GM18508 (cell line): ENCODE measurements around the gene CCM2.

Experiments used
- ATAC-seq: cut with Tn5 transposase; IDR thresholded peaks from one replicate; pipeline ENCODE4 v1.9.1; 2021; ENCODE audit warnings: moderate number of reproducible peaks; ENCODE audit not compliant: insufficient read depth, unreplicated experiment

Gene CCM2

DNA sequence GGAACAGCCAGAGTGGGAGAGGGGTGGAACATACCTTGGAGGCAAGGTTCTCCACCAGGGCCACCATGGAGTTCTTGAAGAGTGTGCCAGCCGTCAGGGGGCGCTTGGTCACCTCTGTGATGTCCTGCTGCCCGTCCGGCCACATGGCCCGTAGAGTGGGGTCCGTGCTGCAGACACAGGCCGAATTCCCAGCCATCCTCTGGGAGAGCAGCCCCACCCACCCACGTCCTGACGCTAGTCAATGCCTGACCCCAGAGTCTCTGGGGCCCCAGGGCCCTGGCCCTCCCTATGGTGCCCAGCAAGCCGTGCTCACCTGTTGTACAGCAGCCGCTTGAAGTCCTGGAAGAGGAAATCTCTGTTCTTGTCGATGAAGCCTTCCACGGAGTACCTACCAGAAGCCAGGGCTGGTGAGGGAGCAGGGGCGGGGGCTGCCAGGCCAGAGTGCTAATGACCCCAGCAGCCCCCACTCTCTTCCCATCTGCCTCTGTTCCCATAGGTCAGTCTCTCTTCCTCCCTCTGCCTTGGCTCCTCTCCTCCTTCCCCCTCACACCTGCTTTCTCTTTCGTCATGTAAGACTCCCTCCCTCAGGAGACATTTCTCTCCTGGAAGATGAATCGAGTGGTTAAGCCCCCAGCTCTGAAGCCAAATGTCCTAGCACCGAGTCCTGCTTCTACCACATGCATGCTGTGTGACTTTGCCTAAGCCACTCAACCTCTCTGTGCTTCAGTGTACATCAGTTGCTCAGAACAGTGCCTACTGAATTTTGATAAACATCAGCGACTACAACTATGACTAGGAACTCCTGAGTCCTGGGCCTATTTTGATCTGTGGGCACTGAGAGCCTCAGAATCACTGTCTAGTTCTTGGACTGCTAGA is 32.2 kb upstream of the CCM2 start:
- no peak for ATAC-seq

DNA sequence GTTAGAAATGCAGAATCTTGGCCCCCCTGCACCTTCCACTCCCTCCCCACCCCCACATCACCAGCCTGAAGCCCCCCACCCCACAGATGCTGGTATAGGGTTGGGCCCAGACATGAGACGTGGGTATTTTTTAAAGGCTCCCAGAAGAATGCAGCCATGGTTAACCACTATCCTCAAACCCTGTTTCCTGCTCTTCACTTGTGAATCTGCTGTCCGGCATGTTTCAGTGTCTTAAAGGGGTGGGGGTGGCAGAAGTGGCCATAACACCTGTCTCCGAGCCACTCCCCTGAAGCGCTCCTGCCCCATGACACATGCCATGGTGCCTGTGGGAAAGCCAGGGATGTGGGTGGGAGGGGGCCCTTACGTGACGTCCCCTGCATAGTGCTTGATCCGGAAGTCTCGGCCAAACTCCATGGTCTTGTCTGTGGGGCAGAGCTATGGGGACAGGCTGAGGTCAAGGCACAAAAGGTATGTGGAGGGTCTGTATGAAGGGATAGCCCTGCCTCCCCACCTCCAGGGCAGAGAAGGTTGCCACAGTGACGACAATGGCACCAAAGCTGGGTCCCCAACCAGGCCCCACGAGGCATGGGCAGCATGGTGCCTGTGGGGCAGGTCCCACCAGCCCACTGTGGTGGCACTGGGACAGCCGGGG is 30.8 kb upstream of the CCM2 start:
- no peak for ATAC-seq

DNA sequence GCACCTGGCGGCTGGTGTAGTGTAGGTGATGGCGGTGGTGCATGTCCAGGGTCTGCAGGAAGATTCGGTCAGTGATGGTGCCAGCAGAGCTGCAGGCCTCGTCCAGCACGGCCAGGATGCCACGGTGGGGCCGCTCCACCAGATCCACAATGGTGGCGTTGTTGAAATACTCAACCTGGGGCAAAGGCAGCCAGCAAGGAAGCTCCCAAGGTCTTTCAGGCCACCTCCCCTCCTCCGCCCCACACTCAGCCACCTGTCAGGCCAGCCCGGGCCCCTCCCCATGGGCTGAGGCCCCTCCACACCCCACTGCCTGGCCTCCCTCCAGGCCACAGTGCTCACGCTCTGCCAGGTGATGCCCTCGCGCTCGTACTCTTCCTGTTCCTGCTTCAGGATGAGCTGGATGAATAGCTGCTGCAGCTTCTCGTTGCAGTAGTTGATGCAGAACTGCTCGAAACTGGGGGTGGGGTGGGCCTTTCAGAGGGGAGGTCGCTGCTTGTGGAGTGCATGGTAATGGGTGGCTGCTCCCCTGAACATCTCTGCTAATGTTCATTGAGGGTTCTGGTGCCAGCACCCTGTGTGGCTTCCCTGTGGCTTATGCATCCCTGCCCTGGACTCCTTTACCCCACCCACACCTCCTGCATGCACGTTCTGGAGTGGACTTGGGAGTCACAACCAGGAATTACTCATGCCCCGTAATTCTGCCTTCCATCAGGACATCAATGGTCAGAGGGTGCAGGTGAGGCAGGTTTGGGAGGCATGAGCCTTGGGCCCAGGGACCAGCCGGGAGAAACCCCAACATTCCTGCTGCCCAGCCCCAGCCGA is 30.1 kb upstream of the CCM2 start:
- no peak for ATAC-seq

DNA sequence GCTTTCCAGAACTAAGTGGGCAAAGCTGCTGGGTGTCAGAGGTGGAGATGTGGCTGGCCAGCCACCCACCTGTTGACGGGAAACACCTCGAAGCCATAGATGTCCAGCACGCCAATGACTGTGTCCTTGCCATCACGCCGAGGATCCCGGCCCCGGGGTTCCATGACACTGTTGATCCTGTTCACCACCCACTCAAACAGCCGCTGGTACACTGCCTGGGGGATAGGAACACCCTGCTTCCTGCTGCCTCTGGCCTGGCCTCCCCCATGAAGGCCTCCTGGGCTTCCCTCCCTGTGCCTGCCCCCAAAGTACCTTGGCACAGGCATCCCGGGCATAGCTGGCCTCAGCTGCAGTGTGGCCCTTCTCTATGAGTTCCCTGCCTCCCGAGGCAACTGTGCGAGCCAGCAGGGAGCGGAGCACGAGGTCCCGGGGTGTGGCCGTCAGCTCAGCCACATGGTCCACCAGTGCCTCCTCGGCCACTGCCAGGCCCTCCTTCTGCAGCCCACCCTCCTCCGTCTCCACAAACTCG is 29.4 kb upstream of the CCM2 start:
- ATAC-seq: no peak

DNA sequence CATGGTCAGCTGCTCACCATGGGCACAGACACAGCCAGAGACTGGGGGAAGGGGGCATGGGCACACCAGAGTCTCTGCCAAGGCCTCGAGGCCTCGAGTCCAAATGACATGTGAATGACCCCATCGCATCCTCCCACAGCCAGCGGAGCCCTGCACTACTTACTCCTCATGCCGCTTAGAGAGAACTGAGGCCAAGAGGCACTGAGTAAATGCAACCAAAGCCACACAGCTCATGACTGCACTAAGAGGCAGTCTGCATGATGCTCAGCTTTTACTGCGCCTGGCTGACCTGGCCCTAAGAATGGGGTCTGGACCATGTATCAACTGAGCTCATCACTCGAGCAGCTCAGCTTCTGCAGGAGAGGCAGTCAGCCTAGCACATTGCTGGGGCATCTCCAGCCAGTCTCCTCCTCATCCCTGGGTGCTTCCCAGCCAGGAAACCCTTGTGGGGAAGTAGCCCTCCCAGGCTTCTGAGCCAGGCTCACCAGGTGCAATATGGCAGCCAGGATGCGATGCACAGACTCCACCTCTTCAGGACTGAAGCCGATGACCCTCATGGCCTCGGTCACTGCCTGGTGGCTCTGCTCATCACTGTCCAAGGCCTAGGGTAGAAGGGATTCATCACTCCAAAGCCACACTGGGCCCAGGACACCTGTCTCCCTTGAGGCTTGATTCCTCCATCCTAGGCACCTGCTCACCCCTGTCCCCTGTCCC is 28.7 kb upstream of the CCM2 start:
- no peak for ATAC-seq

DNA sequence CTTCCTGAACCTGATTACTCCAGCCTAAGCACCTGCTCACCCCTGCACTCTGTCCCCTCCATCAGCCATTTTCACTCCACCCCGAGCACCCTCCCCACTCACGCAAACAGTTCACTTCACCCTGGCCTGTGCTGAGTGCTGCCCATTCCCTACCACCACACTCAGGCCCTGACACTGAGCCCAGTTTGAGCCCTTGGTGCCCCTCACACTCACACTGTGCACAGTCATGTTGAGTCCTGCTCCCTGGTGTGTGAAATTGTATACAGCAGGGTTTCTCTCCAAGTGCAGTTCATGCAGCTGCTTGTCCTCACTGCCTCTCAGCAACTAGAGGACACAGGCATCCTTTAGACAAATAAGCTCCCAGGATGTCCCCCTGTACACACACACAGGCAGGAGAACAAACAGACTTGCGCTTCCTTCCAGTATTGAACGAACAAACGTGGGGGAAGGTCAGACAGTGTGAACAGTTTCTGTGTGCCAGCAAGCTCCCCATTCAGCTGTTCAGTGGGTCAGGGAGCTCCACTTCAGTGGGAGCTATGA is 28.0 kb upstream of the CCM2 start:
- ATAC-seq: no peak

DNA sequence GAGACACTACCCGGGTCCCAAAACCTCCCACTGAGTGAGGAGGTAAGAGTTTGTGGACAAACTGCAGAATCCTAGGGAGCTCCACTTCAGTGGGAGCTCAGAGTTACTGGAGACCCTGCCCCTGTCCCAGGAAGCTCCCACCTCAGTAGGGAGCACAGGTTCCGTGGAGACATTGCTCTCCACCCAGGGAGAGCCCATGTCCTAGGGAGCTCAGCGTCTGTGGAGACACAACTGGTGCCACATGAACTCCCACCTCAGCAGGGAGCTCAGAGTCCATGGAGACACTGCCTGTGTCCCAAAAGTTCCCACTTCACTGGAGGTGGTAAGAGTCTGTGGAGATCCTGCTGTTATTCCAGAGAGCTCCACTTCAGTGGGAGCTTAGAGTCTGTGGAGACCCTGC is 27.4 kb upstream of the CCM2 start:
- ATAC-seq: no peak

DNA sequence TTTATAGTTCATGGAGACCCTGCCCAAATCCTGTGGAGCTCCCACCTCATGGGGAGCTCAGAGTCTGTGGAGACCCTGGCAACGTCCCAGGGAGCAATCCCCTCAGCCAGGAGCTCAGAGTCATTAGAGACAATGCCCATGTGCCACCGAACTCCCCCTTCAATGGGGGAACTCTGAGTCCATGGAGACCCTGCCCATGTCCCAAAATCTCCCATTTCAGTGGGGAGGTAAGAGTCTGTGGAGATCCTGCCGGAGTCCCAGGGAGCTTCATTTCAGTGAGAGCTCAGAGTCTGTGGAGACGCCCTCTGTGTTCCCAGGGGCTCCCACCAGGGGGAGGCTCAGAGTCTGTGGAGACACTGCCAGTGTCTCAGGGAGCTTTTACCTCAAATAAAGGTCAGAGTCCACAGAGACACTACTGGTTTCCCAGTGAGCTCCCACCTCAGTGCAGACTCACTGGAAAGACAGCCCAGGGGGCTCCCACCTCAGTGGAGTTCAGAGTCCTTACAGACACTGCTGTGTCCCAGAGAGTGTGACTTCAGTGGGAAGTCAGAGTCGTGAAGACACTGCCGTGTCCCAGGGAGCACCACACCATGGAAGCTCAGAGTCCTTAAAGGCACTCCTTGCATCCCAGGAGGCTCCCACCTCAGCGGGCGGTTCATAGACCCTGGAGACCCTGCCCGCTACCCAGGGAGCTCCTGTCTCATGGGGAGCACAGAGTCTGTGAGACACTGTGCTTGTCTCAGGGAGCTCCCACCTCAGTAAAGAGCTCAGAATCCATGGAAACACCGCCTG is 26.2 kb upstream of the CCM2 start:
- ATAC-seq: no peak

DNA sequence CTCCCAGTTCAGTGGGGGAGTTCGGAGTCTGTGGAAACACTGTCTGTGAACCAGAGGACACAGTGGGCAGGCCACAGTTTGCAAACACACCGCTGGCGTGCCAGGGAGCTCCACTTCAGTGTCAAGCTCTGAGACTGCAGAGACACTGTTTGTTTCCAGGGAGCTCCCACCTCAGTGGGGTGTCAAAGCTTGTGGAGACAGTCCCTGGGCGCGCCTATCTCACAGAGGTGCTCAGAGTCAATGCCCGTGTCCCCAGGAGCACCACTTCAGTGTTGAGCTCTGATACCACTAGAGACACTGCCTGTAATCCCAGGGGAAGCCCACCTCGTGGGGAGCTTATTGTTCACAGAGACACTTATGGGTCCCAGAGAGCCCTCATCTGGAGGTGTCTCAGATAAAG is 25.5 kb upstream of the CCM2 start:
- ATAC-seq: no peak

DNA sequence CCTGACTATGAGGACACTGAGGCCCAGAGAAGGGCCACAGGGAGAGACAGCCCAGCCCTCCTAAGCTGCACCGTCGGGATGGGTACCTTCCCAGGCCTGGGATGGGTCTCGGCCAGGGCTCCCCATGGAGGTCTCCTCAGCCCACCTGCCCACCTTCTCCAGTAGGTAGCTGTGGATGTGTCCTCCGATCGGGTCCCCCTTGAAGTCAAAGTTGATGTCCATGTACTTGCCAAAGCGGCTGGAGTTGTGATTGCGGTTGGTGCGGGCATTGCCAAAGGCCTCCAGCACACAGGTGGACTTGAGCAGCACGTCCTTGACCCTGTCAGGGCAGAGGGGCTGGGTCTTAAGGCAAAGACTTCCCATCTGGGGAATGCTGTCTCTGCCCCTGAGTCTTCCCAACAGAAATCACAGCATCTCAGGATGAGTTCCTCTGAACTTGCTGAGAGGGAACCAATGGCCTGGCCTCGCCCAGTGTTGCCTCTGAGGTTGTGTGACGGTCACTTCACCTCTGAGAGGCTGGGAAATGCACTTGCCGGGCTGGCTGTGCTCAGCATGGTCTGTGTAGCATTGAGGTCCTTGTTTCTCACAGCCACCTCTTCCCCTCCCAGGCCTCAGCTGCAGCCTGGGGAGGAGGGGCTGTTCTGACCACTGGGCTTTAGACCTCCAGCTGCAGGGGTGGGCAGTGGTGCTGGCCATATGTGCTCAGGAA is 24.5 kb upstream of the CCM2 start:
- no peak for ATAC-seq

DNA sequence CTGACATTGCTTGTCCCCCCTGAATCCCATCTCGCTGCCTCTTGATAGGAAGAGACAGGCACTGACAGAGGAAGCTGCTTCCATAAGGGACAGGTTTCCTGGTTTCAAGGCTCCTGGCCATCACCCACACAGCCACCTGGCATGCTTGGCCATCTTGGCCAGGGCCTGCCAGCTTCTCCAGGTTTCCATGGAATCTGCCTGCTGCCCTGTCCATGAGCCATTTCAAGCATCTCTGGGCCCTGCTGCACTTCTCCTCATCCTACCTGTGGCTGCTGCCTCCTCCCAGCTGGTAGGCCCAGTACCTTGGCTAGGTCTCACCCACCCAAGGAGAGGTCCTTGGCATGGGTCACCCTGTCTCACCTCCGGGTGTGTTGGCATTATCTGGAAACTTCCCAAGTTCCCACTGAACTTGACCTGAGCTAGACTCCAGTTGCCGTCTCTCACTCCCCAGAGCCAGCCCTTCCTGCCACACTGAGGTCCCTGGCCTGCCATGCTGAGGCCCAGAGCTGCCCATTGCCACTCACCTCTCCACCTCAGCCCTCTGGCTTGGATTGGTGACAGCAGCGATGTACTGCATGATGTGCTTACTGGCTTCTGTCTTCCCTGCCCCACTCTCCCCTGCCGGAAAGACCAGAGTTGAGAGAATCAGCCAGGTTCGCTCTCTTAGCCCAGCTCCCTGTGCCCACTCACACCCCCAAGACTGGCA is 23.8 kb upstream of the CCM2 start:
- ATAC-seq: no peak

DNA sequence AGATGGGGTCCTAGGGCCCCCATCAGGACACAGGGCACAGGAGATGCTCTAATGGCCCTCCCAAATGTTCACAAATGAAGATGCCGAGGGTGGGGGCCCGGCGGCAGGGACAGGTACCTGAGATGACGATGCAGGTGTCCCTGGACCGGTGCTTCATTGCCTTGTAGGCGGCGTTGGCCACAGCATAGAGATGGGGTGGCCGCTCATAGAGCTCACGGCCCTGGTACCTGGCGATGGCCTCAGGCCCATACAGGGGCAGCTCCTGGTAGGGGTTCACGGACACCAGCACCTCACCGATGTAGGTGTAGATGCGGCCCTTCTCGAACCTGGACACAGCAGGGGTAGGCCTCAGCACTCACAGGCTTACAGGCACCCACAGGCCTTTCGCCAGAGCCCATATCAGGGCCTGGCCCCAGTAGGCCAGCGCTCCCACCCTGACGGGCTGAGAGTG is 23.2 kb upstream of the CCM2 start:
- ATAC-seq: no peak

DNA sequence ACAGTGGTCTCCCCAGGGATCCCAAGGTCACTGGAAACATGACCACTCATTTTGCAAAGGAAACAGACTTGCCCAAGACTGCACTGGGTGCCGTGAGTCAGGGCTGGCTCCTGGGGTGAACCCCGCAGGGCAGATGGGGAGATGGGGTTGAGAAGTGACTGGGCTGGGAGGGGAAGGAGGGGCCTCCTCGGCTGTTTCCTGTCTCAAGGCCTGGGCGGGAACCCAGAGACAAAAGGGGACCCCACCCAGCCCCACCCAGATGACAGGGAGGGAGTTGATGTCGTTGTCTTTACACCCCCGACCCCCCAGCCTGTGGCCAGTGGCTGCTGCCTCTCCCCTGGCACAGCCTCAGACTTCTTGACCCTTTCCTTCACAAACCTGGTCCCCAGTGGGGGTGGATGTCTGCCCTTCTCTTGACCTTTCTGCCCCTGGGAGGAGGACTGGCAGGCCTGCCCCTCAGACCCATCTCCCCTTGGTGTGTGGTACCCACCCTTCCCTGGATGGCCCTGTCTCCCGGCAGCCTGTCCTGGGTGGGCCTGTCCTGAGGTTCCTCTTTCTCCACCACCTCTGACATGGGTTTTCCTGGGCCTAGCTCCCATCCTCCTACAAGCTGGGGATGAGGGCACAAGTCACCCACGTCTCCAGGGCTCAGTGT is 22.6 kb upstream of the CCM2 start:
- ATAC-seq: no peak

DNA sequence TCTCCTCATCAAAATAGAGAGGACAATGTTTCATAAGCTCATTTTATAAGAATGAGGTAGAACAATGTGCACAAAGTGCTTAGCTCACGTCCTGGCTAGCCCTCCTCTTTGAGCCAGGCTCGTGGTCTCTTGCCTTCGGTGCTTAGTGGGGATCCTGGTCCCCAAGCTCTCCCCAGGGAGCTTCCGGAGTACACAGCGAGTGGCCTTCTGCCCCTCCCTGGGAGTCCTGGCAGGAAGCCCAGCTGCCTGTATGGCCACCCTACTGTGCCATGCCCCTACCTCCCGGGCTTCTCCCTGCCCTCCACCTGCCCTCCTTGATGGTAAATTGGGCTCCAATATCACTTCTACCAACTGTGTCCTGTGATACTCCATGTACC is 22.1 kb upstream of the CCM2 start:
- ATAC-seq: no peak

DNA sequence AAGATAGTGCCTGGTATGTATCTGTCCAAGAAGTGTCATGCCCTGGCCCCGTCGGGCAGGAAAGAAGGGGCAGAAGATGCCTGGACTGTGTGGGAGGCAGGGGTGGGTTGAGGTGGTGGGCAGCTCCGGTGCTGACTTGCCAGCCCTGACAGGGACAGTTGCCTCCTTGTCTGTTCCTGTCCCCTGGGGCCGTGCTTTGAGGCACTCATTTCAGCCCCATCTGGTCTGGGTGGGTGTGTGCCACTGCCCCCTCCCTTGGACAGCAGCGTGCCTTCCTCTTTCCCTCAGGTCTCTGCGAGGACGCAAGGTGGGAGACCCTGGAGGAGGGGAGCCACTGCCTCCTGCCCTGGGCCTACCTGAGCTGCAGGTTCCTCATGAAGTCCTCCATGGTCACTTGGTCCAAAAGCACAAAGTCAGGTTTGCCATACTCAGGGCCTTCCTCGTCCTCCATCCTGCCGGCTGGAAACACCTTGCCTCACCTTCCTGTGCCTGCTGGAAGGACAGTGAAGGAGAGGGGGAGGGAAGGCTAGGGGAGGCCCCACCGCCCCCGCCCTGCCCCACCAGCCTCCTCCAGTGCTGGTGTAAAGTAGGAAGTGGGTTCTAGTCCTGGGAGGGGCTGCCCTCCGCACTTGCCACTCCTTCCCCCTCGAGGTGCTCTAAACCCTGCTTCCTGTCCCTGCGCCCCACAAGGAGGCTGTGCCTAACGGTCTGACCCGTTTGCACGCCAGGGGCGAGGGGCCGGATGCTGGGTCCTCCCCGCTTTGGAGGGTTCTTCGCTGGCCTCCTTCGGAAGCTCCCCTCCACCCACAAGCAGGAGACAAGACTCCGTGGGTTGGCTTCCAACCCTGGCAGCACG is 21.3 kb upstream of the CCM2 start, which contains the start of gene MYO1G:
Gene MYO1G, minus strand, starts transcription at position 505 of the 856 bp plus-strand sequence. Its CDS starts 54 bp downstream, at position 451.
- peak; percentile 38 for ATAC-seq
